ENCODE data around the gene NOXRED1.

NOXRED1 gene

DNA sequence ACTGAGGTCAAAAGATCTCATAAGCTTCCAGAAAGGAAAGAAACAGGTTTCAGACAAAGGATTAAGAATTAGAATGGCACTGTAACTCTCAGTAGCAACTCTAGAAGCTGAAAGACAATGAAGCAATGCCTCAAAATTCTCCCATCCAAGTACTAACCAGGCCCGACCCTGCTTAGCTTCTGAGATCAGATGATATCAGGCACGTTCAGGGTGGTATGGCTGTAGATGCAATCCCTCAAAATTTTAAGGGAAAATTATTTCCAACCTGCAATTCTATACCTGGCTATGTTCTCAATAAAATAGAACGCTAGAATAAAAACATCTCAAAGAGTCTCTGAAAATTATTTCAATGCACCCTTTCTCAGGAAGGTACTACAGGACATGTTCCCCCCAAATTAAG, 19.6 kb downstream of the NOXRED1 start:
- Histone ChIP-seq H3K27ac (no peak overlapping the region), H3K9ac (ENCODE audit: insufficient read length) (no peak overlapping the region), H3K4me3 (no peak overlapping the region), H3K36me3 (ENCODE audit: insufficient read depth, low read length) (no peaks in the 10 kb centered on the region), H3K9me3 (ENCODE audit: low read depth, low read length) (no peaks in the 10 kb centered on the region)
- TF ChIP-seq POLR2AphosphoS5 (IDR thresholded peaks at IDR 0.05; ENCODE audit: borderline replicate concordance, low read depth, low read length) (no peak), FOXP2 (optimal IDR thresholded peaks at IDR 0.05; ENCODE audit: control extremely low read depth, extremely low read length, insufficient read depth) (no peak), EZH2 (IDR thresholded peaks at IDR 0.05) (no peak)
- no peak for DNase-seq (ENCODE audit: low read depth, low spot score)

DNA sequence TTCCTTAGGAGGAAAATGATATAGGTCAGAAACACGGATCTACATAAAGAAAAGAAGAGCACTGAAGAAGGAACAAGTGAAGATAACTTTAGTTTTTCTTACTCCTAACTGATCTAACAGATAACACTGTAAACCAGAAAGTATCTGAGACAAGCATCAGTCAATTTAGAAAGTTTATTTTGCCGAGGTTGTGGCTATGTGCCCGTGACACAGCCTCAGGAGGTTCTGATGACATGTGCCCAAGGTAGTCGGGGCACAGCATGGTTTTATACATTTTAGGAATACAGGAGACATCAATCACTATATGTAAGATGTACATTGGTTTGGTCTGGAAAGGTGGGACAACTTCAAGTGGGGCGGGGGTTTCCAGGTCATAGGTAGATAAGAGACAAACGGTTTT, 23.1 kb downstream of the NOXRED1 start:
- Histone ChIP-seq H3K9ac (ENCODE audit: insufficient read length) (no peak overlapping the region), H3K27ac (no peak overlapping the region), H3K36me3 (ENCODE audit: insufficient read depth, low read length) (no peaks in the 10 kb centered on the region), H3K4me3 (no peak overlapping the region), H3K9me3 (ENCODE audit: low read depth, low read length) (no peaks in the 10 kb centered on the region)
- TF ChIP-seq FOXP2 (optimal IDR thresholded peaks at IDR 0.05; ENCODE audit: control extremely low read depth, extremely low read length, insufficient read depth) (no peak), EZH2 (IDR thresholded peaks at IDR 0.05) (no peak), POLR2AphosphoS5 (IDR thresholded peaks at IDR 0.05; ENCODE audit: borderline replicate concordance, low read depth, low read length) (no peak)
- no peak for DNase-seq (ENCODE audit: low read depth, low spot score)

DNA sequence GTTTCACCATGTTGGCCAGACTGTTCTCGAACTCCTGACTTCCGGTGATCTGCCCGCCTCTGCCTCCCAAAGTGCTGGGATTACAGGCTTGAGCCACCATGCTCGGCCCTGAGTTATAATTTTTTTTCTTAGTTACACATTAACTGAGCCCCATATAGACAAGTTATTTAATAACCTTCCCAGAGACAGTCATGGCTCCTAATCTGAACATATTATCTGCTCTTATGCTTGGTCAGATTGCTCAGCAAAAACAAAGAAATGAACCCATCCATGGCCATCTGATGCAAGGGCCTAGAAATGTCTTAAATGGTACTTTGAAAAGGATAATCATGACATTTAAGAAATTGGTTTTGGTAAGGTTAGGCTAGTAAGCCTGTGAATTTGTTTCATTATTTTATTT, 33.1 kb downstream of the NOXRED1 start:
- Histone ChIP-seq H3K4me3 (no peak overlapping the region), H3K9me3 (ENCODE audit: low read depth, low read length) (no peaks in the 10 kb centered on the region), H3K9ac (ENCODE audit: insufficient read length) (no peak overlapping the region), H3K27ac (no peak overlapping the region), H3K36me3 (ENCODE audit: insufficient read depth, low read length) (no peaks in the 10 kb centered on the region)
- no peak for DNase-seq (ENCODE audit: low read depth, low spot score)
- TF ChIP-seq FOXP2 (optimal IDR thresholded peaks at IDR 0.05; ENCODE audit: control extremely low read depth, extremely low read length, insufficient read depth) (no peak), POLR2AphosphoS5 (IDR thresholded peaks at IDR 0.05; ENCODE audit: borderline replicate concordance, low read depth, low read length) (no peak), EZH2 (IDR thresholded peaks at IDR 0.05) (no peak)

DNA sequence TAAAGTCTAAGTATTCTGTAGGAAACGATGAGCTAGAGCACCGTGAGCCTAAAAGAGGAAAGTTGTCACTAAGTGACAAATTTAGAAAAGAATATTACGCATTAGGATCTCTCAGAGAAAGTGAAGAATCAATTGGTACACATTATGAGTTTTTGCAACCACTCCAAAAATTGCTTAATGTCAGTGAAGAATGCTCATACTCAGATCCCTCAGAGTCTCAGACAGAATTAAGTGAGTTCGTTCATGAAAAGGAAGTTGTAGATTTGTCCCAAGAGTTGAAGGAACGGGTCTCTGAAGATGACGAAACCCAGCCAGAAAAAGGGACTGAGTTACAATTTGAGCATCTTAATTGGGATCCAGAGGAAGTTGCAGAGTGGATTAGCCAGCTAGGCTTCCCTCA, 44.6 kb downstream of the NOXRED1 start:
- Histone ChIP-seq H3K36me3 (ENCODE audit: insufficient read depth, low read length) (no peaks in the 10 kb centered on the region), H3K9ac (ENCODE audit: insufficient read length) (no peak overlapping the region), H3K27ac (no peak overlapping the region), H3K9me3 (ENCODE audit: low read depth, low read length) (no peaks in the 10 kb centered on the region), H3K4me3 (no peak overlapping the region)
- TF ChIP-seq EZH2 (IDR thresholded peaks at IDR 0.05), result no peak
- TF ChIP-seq FOXP2 (optimal IDR thresholded peaks at IDR 0.05; ENCODE audit: control extremely low read depth, extremely low read length, insufficient read depth), result no peak
- DNase-seq (ENCODE audit: low read depth, low spot score), result no peak

DNA sequence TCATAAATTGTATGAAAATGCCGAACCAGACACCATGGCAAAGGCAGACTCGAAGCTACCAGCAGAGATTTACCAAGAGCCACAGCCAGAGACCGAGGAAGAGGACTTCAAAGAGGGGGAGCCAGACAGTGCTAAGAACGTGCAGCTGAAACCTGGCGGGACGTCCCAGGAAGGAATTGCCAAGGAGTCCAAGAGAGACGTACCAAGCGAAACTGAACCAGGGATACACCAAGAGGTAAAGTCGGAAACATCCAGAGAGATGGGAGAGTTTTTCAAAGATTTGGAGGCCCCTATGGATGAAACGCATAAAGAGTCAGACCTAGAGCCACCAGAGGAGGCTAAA, 45.9 kb downstream of the NOXRED1 start:
- no peak overlapping the region for H3K27ac ChIP-seq
- DNase-seq (ENCODE audit: low read depth, low spot score), result no peak
- H3K4me3 ChIP-seq, result peak overlapping the region; percentile 93
- H3K36me3 ChIP-seq (ENCODE audit: insufficient read depth, low read length), result no peaks in the 10 kb centered on the region
- H3K9ac ChIP-seq (ENCODE audit: insufficient read length), result no peak overlapping the region
- no peaks in the 10 kb centered on the region for H3K9me3 ChIP-seq (ENCODE audit: low read depth, low read length)
- TF ChIP-seq FOXP2 (optimal IDR thresholded peaks at IDR 0.05; ENCODE audit: control extremely low read depth, extremely low read length, insufficient read depth) (no peak), EZH2 (IDR thresholded peaks at IDR 0.05) (no peak), POLR2AphosphoS5 (IDR thresholded peaks at IDR 0.05; ENCODE audit: borderline replicate concordance, low read depth, low read length) (no peak)

DNA sequence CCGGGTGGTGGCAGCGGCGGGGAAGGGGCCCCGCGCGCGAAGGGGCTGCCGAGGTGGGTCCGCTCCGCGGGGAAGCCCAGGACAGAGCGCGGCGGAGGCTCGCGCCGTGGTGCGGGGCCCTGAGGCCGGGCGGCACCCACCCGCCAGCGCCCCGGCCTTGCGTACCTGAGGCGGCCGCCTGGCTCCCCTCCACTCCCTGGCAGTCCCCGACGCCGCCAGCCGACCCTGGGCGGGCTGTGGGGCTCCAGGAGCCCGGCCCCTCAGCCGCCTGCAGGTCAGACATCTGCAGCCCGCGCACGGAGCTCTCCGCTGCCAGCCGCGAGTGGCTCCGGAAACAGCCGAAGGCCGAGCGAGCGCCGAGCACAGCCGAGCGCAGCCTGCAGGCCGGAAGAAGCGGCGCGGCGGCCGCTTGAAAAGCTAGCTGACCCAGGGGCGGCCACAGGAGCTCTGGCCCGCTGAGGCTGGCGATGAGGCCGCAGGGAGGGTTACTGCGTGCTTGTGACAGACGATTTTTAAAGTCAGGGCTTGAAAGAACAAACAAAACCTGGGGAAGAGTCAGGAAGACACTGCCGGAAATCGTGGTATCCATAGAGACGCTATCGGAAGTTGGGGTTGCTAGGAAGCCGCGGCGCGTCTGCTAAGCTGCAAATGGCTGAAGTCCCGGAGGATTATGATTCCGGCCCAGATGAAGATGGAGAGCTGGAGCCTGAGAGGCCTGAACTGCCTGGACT, 46.4 kb downstream of the NOXRED1 start, which contains the start of the genes SAMD15 and TMED8:
Gene SAMD15, plus strand, starts transcription at position 609 of the 731 bp plus-strand sequence. Its CDS starts 40 bp downstream, at position 649.
Gene TMED8, minus strand, starts transcription at position 324 of the 731 bp plus-strand sequence. Its CDS starts 41 bp downstream, at position 283.
- no peaks in the 10 kb centered on the region for H3K36me3 ChIP-seq (ENCODE audit: insufficient read depth, low read length)
- H3K9ac ChIP-seq (ENCODE audit: insufficient read length), result peak within 1 kb of the TSS; percentile 83
- peak within 1 kb of the TSS; percentile 93 for H3K4me3 ChIP-seq
- peak within 1 kb of the TSS; percentile 57; the same call in 1 of the 2 replicates for H3K27ac ChIP-seq
- no peaks in the 10 kb centered on the region for H3K9me3 ChIP-seq (ENCODE audit: low read depth, low read length)
- DNase-seq (ENCODE audit: low read depth, low spot score), result peak; percentile 45
- TF ChIP-seq EZH2 (IDR thresholded peaks at IDR 0.05) (no peak), FOXP2 (optimal IDR thresholded peaks at IDR 0.05; ENCODE audit: control extremely low read depth, extremely low read length, insufficient read depth) (no peak), POLR2AphosphoS5 (IDR thresholded peaks at IDR 0.05; ENCODE audit: borderline replicate concordance, low read depth, low read length) (peak; percentile 80)

DNA sequence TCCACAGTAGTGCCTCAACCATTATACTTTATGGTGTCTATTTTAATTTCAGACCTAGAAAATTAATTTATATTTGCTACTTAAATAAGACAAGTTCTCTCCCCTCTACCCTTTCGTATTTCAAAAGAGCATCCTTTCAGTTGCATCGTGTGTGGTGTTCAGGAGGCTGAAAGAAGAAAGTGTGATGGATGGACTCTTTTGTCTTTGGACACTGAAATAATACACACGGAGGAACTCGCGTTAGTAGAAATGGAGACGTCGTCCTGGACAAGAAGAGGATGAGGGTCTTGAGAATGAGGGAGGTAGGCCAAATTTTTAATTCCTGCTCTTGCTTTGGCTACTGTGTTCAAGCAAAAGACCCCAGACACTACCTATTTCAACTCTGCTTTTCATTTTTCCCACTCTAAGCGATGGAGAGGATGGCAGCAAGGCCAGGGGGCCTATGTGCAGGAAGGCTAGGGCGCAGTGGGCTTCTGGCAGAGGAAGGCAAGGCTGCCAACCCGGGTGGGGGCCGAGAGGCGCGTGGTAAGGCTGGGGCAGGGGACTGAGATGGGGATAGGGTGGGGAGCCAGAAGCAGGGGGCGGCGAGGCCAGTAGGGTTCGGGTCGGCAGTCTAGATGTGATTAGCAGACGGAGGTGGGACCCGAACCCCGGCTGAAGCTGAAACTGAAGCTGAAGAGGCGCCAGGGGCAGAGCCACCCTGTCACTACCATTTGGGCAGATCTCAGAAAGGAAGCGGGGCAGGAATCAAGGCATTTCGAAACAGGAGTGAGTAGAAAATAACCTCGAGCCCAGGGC, 47.2 kb downstream of the NOXRED1 start:
- peak overlapping the region; percentile 93 for H3K4me3 ChIP-seq
- H3K9ac ChIP-seq (ENCODE audit: insufficient read length), result peak overlapping the region; percentile 83
- H3K9me3 ChIP-seq (ENCODE audit: low read depth, low read length), result no peaks in the 10 kb centered on the region
- no peak overlapping the region for H3K27ac ChIP-seq
- no peak for DNase-seq (ENCODE audit: low read depth, low spot score)
- TF ChIP-seq POLR2AphosphoS5 (IDR thresholded peaks at IDR 0.05; ENCODE audit: borderline replicate concordance, low read depth, low read length), result no peak
- no peak for TF ChIP-seq EZH2 (IDR thresholded peaks at IDR 0.05)
- no peak for TF ChIP-seq FOXP2 (optimal IDR thresholded peaks at IDR 0.05; ENCODE audit: control extremely low read depth, extremely low read length, insufficient read depth)
- H3K36me3 ChIP-seq (ENCODE audit: insufficient read depth, low read length), result no peaks in the 10 kb centered on the region

DNA sequence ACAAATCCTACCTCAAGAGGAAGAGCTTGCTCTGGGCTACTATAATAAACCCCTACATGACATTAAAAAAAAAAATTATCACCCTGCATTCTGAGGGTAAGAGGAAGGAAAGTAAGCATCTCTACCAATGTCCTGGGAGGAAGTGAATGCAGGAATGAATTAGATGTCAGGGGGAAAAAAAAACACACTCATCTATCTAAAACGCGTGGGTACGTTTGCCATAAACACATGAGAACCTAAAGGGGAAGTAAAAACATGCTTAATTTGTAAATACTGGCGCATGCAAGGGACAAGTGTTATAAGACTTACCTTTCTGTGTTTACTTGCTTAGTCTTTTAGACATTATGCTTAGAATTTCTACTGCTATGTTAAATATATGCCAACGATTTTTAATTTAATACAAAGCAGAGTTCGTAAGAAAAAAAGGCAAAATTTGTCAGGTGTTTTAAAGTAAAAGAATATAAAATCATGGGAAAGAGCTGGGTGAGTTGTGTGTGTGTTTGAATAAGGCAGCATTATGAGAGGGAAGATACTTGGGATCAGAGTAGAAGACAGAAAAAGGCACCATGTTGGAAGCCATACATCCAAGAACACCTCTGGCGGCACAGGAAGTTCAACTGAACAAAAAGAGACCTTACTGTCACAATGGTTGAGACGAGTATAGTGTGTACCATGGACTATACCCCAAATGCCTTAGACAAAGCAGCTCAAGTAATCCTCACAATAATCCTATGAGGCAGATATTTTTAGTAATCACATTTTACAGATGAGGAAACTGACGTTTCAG, 48.0 kb downstream of the NOXRED1 start:
- Histone ChIP-seq H3K9ac (ENCODE audit: insufficient read length) (peak overlapping the region; percentile 83), H3K36me3 (ENCODE audit: insufficient read depth, low read length) (no peaks in the 10 kb centered on the region), H3K4me3 (peak overlapping the region; percentile 93), H3K9me3 (ENCODE audit: low read depth, low read length) (no peaks in the 10 kb centered on the region), H3K27ac (no peak overlapping the region)
- TF ChIP-seq FOXP2 (optimal IDR thresholded peaks at IDR 0.05; ENCODE audit: control extremely low read depth, extremely low read length, insufficient read depth) (no peak), POLR2AphosphoS5 (IDR thresholded peaks at IDR 0.05; ENCODE audit: borderline replicate concordance, low read depth, low read length) (no peak), EZH2 (IDR thresholded peaks at IDR 0.05) (no peak)
- no peak for DNase-seq (ENCODE audit: low read depth, low spot score)
